H9 (cell line): ENCODE measurements around the gene HKDC1. TPM values are rescaled to one million over a fixed set of nuclear protein-coding genes. Genes with fewer than 3 reads are reported as not detected.

Experiments
- DNase-seq: peaks from one replicate; pipeline ENCODE4 v3.0.0-alpha.2; 2017
- H2AFZ ChIP-seq: one replicate; pipeline ENCODE4 v1.6.1; 2013; ENCODE audit warnings: mild to moderate bottlenecking, low read length, control low read depth, moderate library complexity
- H2AK5ac ChIP-seq: 2 replicates; pipeline ENCODE4 v1.6.1; 2013; ENCODE audit warnings: low read length, control low read depth, mixed read lengths; ENCODE audit not compliant: insufficient read length
- H2BK120ac ChIP-seq: one replicate; pipeline ENCODE4 v1.6.1; 2013; ENCODE audit warnings: low read depth, mild to moderate bottlenecking, low read length, control low read depth, inconsistent platforms; ENCODE audit not compliant: poor library complexity, severe bottlenecking
- H2BK12ac ChIP-seq: 2 replicates; pipeline ENCODE4 v1.6.1; 2013; ENCODE audit warnings: low read length, control low read depth, mixed read lengths, low read depth; ENCODE audit not compliant: insufficient read length
- H2BK15ac ChIP-seq: 2 replicates; pipeline ENCODE4 v1.6.1; 2013; ENCODE audit warnings: low read depth, low read length, control low read depth
- H2BK20ac ChIP-seq: one replicate; pipeline ENCODE4 v1.6.1; 2013; ENCODE audit warnings: low read depth, mild to moderate bottlenecking, low read length, control low read depth, inconsistent platforms; ENCODE audit not compliant: poor library complexity, severe bottlenecking
- H2BK5ac ChIP-seq: 2 replicates; pipeline ENCODE4 v1.6.1; 2013; ENCODE audit warnings: low read length, control low read depth, mixed read lengths; ENCODE audit not compliant: insufficient read length
- H3K14ac ChIP-seq: 2 replicates; pipeline ENCODE4 v1.6.1; 2013; ENCODE audit warnings: low read length, control low read depth; ENCODE audit not compliant: insufficient read depth
- H3K18ac ChIP-seq: 2 replicates; pipeline ENCODE4 v1.6.1; 2013; ENCODE audit warnings: low read depth, mild to moderate bottlenecking, mixed read lengths, low read length, control low read depth; ENCODE audit not compliant: insufficient read length
- H3K23ac ChIP-seq: 2 replicates; pipeline ENCODE4 v1.6.1; 2013; ENCODE audit warnings: low read length, control low read depth, mixed read lengths, low read depth; ENCODE audit not compliant: insufficient read length
- H3K23me2 ChIP-seq: 2 replicates; pipeline ENCODE4 v1.6.1; 2013; ENCODE audit warnings: low read depth, mild to moderate bottlenecking, mixed read lengths, low read length, control low read depth; ENCODE audit not compliant: insufficient read length, poor library complexity, severe bottlenecking
- H3K27ac ChIP-seq: 2 replicates; pipeline ENCODE4 v1.5.1; 2013; ENCODE audit warnings: low read length, control low read depth, mixed read lengths, low read depth; ENCODE audit not compliant: insufficient read length
- H3K27me3 ChIP-seq: 2 replicates; pipeline ENCODE4 v1.6.1; 2013; ENCODE audit warnings: low read length, control low read depth, inconsistent platforms; ENCODE audit not compliant: insufficient read depth
- H3K4ac ChIP-seq: 2 replicates; pipeline ENCODE4 v1.6.1; 2013; ENCODE audit warnings: low read depth, mild to moderate bottlenecking, control low read depth, inconsistent platforms, low read length, moderate library complexity
- H3K4me1 ChIP-seq: 2 replicates; pipeline ENCODE4 v1.6.1; 2013; ENCODE audit warnings: low read length, control low read depth, inconsistent platforms; ENCODE audit not compliant: insufficient read depth
- H3K4me2 ChIP-seq: 2 replicates; pipeline ENCODE4 v1.6.1; 2013; ENCODE audit warnings: low read length, control low read depth, mixed read lengths; ENCODE audit not compliant: insufficient read length, insufficient read depth
- H3K56ac ChIP-seq: 2 replicates; pipeline ENCODE4 v1.6.1; 2013; ENCODE audit warnings: low read depth, mild to moderate bottlenecking, mixed read lengths, low read length, control low read depth; ENCODE audit not compliant: insufficient read length
- H3K79me1 ChIP-seq: 2 replicates; pipeline ENCODE4 v1.6.1; 2013; ENCODE audit warnings: low read depth, mild to moderate bottlenecking, moderate library complexity, low read length, control low read depth, inconsistent platforms; ENCODE audit not compliant: insufficient read depth, poor library complexity, severe bottlenecking
- H3K79me2 ChIP-seq: 2 replicates; pipeline ENCODE4 v1.6.1; 2013; ENCODE audit warnings: low read length, control low read depth, inconsistent platforms; ENCODE audit not compliant: insufficient read depth
- H3K9ac ChIP-seq: 2 replicates; pipeline ENCODE4 v1.6.1; 2013; ENCODE audit warnings: low read length, control low read depth, mixed read lengths; ENCODE audit not compliant: insufficient read length; ENCODE audit errors: extremely low read depth
- H3K9me3 ChIP-seq: one replicate; pipeline ENCODE4 v1.6.1; 2013; ENCODE audit warnings: low read depth, low read length, inconsistent platforms; ENCODE audit not compliant: control insufficient read depth
- H3T11ph ChIP-seq: one replicate; pipeline ENCODE4 v1.6.1; 2013; ENCODE audit warnings: mild to moderate bottlenecking, low read length, control low read depth, inconsistent platforms
- H4K20me1 ChIP-seq: one replicate; pipeline ENCODE4 v1.6.1; 2013; ENCODE audit not compliant: control insufficient read depth, insufficient read length, insufficient read depth
- H4K5ac ChIP-seq: 2 replicates; pipeline ENCODE4 v1.6.1; 2013; ENCODE audit warnings: low read depth, mild to moderate bottlenecking, mixed read lengths, low read length, control low read depth; ENCODE audit not compliant: insufficient read length
- H4K8ac ChIP-seq: replicated peaks from 2 replicates; pipeline ENCODE4 v1.6.1; 2013; ENCODE audit warnings: low read length, control low read depth, mixed read lengths, low read depth; ENCODE audit not compliant: insufficient read length
- H4K91ac ChIP-seq: 2 replicates; pipeline ENCODE4 v1.6.1; 2013; ENCODE audit warnings: low read depth, mild to moderate bottlenecking, moderate library complexity, mixed read lengths, low read length, control low read depth; ENCODE audit not compliant: insufficient read length
- H3K27ac Mint-ChIP-seq, 3 experiments: 2 replicates in 2 of 3; 3 replicates in 1 of 3; pipeline ENCODE4 v1.8.0; 2020 to 2021; ENCODE audit warnings: mixed read lengths in 3 of 3, mild to moderate bottlenecking in 1 of 3, moderate library complexity in 1 of 3
- H3K27me3 Mint-ChIP-seq: 2 replicates; pipeline ENCODE4 v1.8.0; 2021; ENCODE audit warnings: low read depth, mild to moderate bottlenecking, moderate library complexity, mixed read lengths
- H3K36me3 Mint-ChIP-seq, 3 experiments: 2 replicates in 2 of 3; 3 replicates in 1 of 3; pipeline ENCODE4 v1.8.0; 2020 to 2021; ENCODE audit warnings: low read depth in 3 of 3, mixed read lengths in 3 of 3; ENCODE audit not compliant: insufficient read depth in 1 of 3
- H3K4me1 Mint-ChIP-seq, 2 experiments: 2 replicates each; pipeline ENCODE4 v1.8.0; 2020; ENCODE audit warnings: mixed read lengths in 2 of 2
- H3K4me3 Mint-ChIP-seq, 2 experiments: 2 replicates in 1 of 2; 3 replicates in 1 of 2; pipeline ENCODE4 v1.8.0; 2020 to 2021; ENCODE audit warnings: mild to moderate bottlenecking in 2 of 2, mixed read lengths in 2 of 2, moderate library complexity in 1 of 2
- H3K9me3 Mint-ChIP-seq, 2 experiments: 2 replicates in 1 of 2; 3 replicates in 1 of 2; pipeline ENCODE4 v1.8.0; 2020; ENCODE audit warnings: mild to moderate bottlenecking in 2 of 2, mixed read lengths in 2 of 2, moderate library complexity in 1 of 2
- CTCF ChIP-seq: fragments of 200-600 bp; sonication (generic); conservative IDR thresholded peaks from 3 replicates; pipeline ENCODE4 v1.8.0; 2021; ENCODE audit warnings: antibody characterized with exemption, mild to moderate bottlenecking
- WGBS: extraction: QIAGEN DNeasy Blood & Tissue Kit; methylation state at CpG from one replicate; pipeline ENCODE4 v1.1.7; 2013; ENCODE audit warnings: missing lambda C conversion rate, low lambda C conversion rate, mixed read lengths; ENCODE audit not compliant: insufficient read length; ENCODE audit errors: extremely low coverage; 5-methylcytosine and 5-hydroxymethylcytosine counted together
- total RNA-seq: library from RNA; stranded (reverse); gene quantifications from 2 replicates; pipeline ENCODE4 v1.2.1, GENCODE V29; 2021

Gene HKDC1
- total RNA-seq, 1 experiment from 2014 or later, result not detected

- Histone ChIP-seq H3K23ac (no peak overlapping the region), H3K27me3 (no peaks in the 10 kb centered on the region), H3K23me2 (no peaks in the 10 kb centered on the region), H3K27ac (no peak overlapping the region), H3K9me3 (no peaks in the 10 kb centered on the region), H3K18ac (no peak overlapping the region), H2BK120ac (no peak overlapping the region), H3K4ac (no peak overlapping the region), H3K9ac (no peak overlapping the region), H2AFZ (no peak overlapping the region), H3K4me2 (no peak overlapping the region), H3K14ac (no peak overlapping the region), H4K8ac (no peak overlapping the region), H4K91ac (no peak overlapping the region), H3T11ph (no peak overlapping the region), H2BK20ac (no peak overlapping the region), H2AK5ac (no peak overlapping the region), H3K56ac (no peak overlapping the region), H4K5ac (no peak overlapping the region), H3K79me2 (no peaks in the 10 kb centered on the region), H3K79me1 (no peaks in the 10 kb centered on the region), H2BK12ac (no peak overlapping the region), H4K20me1 (no peaks in the 10 kb centered on the region), H2BK15ac (no peak overlapping the region), H3K4me1 (no peaks in the 10 kb centered on the region), H2BK5ac (no peak overlapping the region)
- Mint-ChIP-seq H3K4me3 (no peak overlapping the region), H3K4me1 (no peaks in the 10 kb centered on the region), H3K27ac (peak overlapping the region in 2 of 3 experiments; percentile 49 to 60; a peak in 2 of 7 replicates), H3K9me3 (peaks cover 0 to 2% of the 10 kb centered on the region in 2 experiments; a peak in 2 of 5 replicates), H3K27me3 (no peaks in the 10 kb centered on the region), H3K36me3 (no peaks in the 10 kb centered on the region)
- no CpG with 5 or more reads among the region's 3 CpGs for WGBS
- TF ChIP-seq CTCF, result no peak
- no peak for DNase-seq
These were observed 33.0 kb downstream of the HKDC1 start for GRCh38 chr10:69253171-69253570.
